Upper lobe of left lung (tissue), 4 donors: ENCODE data around the gene PTPRG.

Experiments used
- CTCF ChIP-seq, 6 experiments: fragments of 450-650 bp in 4 of 6; fragments of 200-600 bp in 2 of 6; sonication (generic) in 2 of 6; IDR thresholded peaks; one replicate each; pipeline ENCODE4 v1.5.1; 2016 to 2019; ENCODE audit warnings: antibody characterized with exemption in 6 of 6
- EP300 ChIP-seq, 4 donors: sonication (generic); formaldehyde crosslinking; IDR thresholded peaks; one replicate each; pipeline ENCODE4 v1.5.1; 2017; ENCODE audit warnings: antibody characterized with exemption in 4 of 4, control low read depth in 2 of 4
- POLR2A ChIP-seq, 4 donors: fragments of 450-650 bp; IDR thresholded peaks; one replicate each; pipeline ENCODE4 v1.5.1; 2016 to 2017; ENCODE audit warnings: antibody characterized with exemption in 4 of 4, mild to moderate bottlenecking in 2 of 4
- POLR2AphosphoS5 ChIP-seq, 2 donors: sonication (generic); formaldehyde crosslinking; IDR thresholded peaks; one replicate each; pipeline ENCODE4 v1.5.1; 2017; ENCODE audit warnings: antibody characterized with exemption in 2 of 2

- TF ChIP-seq POLR2A (IDR thresholded peaks at IDR 0.05) (no peak), CTCF (IDR thresholded peaks at IDR 0.05) (no peak), POLR2AphosphoS5 (IDR thresholded peaks at IDR 0.05) (no peak), EP300 (IDR thresholded peaks at IDR 0.05) (no peak)
Measured at GRCh38 chr3:61531528-61531927, 29.8 kb upstream of the PTPRG start.
